HepG2 (cell line): ENCODE results near the gene PPP2R5B. TPM values are rescaled to one million over a fixed set of nuclear protein-coding genes. Genes with fewer than 3 reads are reported as not detected.

Experiments
- HOXA9 ChIP-seq: sonication (generic); formaldehyde crosslinking; IDR thresholded peaks from 2 replicates; pipeline ENCODE4 v1.8.1; 2022; ENCODE audit warnings: missing genetic modification reagents, mild to moderate bottlenecking, moderate library complexity, borderline replicate concordance
- NFE2L1 ChIP-seq: sonication (generic); formaldehyde crosslinking; IDR thresholded peaks from 2 replicates; pipeline ENCODE4 v1.4.0; 2020; ENCODE audit warnings: missing genetic modification reagents, mild to moderate bottlenecking, borderline replicate concordance
- PRMT3 ChIP-seq: sonication (generic); formaldehyde crosslinking; IDR thresholded peaks from 2 replicates; pipeline ENCODE4 v1.8.1; 2022; ENCODE audit warnings: low read depth, mild to moderate bottlenecking, moderate library complexity, missing genetic modification reagents, borderline replicate concordance
- ZNF136 ChIP-seq: sonication (generic); formaldehyde crosslinking; IDR thresholded peaks from 2 replicates; pipeline ENCODE4 v1.8.1; 2022; ENCODE audit warnings: low read depth, mild to moderate bottlenecking, moderate library complexity, missing genetic modification reagents
- polyA plus RNA-seq, 8 experiments: library from polyadenylated mRNA; depleted of rRNA in 3 of 8; stranded (reverse) in 7 of 8; unstranded in 1 of 8; fragments of >200 nt; fragmentation: Illumina TruSeq in 4 of 8; extraction: Trizol in 4 of 8; gene quantifications; 2 replicates each; pipeline versions ENCODE4 v1.2.1 to v1.2.3, GENCODE V29; 2011 to 2016; ENCODE audit warnings: low read depth in 4 of 8, missing spikeins in 1 of 8, mixed read lengths in 1 of 8; ENCODE audit not compliant: insufficient read depth in 1 of 8
- total RNA-seq, 5 experiments: library from RNA; depleted of rRNA; stranded (reverse); fragments of >200 nt; fragmentation: Illumina TruSeq; extraction: Trizol; gene quantifications; 2 replicates each; pipeline ENCODE4 v1.2.3, GENCODE V29; 2016; ENCODE audit warnings: low read depth in 1 of 5
- TF ChIP-seq, protein P1 (sequence below): sonication (generic); formaldehyde crosslinking; IDR thresholded peaks from 2 replicates; pipeline ENCODE4 v1.4.0; 2020; ENCODE audit warnings: missing genetic modification reagents
- TF ChIP-seq, protein P2 (sequence below): sonication (generic); formaldehyde crosslinking; IDR thresholded peaks from 2 replicates; pipeline ENCODE4 v1.4.0; 2020; ENCODE audit warnings: missing genetic modification reagents
- TF ChIP-seq, protein P3 (sequence below): fragments of 450-650 bp; IDR thresholded peaks from 2 replicates; pipeline ENCODE4 v1.6.1; 2017; ENCODE audit warnings: mild to moderate bottlenecking
- TF ChIP-seq, protein P4 (sequence below): sonication (generic); formaldehyde crosslinking; IDR thresholded peaks from 2 replicates; pipeline ENCODE4 v1.4.0; 2020; ENCODE audit warnings: missing genetic modification reagents
- TF ChIP-seq, protein P5 (sequence below): sonication (generic); formaldehyde crosslinking; IDR thresholded peaks from 2 replicates; pipeline ENCODE4 v1.4.0; 2020; ENCODE audit warnings: mild to moderate bottlenecking, missing genetic modification reagents

Gene PPP2R5B
- total and polyA plus RNA-seq, 2 of the 13 experiments (the other 11 are each of a cell fraction or from before 2014, with no cell fraction given): 2.3 to 8.3 TPM

DNA sequence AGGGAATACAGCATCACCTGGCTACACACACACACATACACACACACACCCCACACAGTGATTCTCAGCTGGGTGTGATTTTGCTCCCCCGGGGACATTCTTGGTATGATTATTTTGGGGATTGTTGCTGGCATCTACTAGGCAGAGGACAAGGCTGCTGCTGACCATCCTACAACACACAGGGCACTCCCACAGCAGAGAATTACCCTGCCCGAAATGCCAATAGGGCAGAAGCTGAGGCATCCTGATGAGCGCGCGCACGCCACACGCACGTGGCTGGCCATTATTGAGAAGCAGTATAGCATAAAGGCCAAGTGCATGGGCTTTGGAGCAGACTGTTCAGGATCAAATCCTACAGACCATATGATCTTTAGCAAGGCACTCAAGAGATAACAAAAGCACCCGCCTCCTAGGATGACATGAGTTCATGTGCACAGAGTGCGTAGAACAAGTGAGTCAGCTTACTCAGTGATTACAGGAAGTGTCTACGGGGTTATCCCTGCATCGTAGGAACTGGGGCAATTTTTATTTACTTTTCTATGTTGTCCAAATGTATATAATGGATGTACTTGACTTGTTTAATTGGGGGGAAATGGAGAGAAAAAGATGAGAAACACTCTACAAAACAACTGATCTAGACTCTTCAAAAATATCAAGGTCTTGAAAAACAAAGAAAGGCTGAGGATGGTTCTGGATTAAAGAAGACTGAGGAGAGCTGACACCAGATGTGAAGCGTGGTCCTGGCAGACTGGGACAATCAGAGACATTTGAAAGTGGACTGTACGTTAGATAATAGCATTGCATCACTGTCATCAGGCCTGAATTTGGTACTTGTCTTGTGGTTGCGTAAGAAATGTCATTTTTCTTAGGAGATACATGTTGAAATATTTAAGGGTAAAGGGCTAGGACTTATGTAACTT is 38.9 kb upstream of the PPP2R5B start (continued):
- TF ChIP-seq, protein P1, sequence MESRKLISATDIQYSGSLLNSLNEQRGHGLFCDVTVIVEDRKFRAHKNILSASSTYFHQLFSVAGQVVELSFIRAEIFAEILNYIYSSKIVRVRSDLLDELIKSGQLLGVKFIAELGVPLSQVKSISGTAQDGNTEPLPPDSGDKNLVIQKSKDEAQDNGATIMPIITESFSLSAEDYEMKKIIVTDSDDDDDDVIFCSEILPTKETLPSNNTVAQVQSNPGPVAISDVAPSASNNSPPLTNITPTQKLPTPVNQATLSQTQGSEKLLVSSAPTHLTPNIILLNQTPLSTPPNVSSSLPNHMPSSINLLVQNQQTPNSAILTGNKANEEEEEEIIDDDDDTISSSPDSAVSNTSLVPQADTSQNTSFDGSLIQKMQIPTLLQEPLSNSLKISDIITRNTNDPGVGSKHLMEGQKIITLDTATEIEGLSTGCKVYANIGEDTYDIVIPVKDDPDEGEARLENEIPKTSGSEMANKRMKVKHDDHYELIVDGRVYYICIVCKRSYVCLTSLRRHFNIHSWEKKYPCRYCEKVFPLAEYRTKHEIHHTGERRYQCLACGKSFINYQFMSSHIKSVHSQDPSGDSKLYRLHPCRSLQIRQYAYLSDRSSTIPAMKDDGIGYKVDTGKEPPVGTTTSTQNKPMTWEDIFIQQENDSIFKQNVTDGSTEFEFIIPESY (CRISPR knock-in tag): no peak
- TF ChIP-seq, protein P2, sequence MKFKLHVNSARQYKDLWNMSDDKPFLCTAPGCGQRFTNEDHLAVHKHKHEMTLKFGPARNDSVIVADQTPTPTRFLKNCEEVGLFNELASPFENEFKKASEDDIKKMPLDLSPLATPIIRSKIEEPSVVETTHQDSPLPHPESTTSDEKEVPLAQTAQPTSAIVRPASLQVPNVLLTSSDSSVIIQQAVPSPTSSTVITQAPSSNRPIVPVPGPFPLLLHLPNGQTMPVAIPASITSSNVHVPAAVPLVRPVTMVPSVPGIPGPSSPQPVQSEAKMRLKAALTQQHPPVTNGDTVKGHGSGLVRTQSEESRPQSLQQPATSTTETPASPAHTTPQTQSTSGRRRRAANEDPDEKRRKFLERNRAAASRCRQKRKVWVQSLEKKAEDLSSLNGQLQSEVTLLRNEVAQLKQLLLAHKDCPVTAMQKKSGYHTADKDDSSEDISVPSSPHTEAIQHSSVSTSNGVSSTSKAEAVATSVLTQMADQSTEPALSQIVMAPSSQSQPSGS (CRISPR knock-in tag): no peak
- TF ChIP-seq NFE2L1 (no peak), ZNF136 (CRISPR knock-in tag) (no peak), PRMT3 (CRISPR knock-in tag) (no peak), HOXA9 (CRISPR knock-in tag) (no peak)
- TF ChIP-seq, protein P3, sequence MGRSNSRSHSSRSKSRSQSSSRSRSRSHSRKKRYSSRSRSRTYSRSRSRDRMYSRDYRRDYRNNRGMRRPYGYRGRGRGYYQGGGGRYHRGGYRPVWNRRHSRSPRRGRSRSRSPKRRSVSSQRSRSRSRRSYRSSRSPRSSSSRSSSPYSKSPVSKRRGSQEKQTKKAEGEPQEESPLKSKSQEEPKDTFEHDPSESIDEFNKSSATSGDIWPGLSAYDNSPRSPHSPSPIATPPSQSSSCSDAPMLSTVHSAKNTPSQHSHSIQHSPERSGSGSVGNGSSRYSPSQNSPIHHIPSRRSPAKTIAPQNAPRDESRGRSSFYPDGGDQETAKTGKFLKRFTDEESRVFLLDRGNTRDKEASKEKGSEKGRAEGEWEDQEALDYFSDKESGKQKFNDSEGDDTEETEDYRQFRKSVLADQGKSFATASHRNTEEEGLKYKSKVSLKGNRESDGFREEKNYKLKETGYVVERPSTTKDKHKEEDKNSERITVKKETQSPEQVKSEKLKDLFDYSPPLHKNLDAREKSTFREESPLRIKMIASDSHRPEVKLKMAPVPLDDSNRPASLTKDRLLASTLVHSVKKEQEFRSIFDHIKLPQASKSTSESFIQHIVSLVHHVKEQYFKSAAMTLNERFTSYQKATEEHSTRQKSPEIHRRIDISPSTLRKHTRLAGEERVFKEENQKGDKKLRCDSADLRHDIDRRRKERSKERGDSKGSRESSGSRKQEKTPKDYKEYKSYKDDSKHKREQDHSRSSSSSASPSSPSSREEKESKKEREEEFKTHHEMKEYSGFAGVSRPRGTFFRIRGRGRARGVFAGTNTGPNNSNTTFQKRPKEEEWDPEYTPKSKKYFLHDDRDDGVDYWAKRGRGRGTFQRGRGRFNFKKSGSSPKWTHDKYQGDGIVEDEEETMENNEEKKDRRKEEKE: no peak
- TF ChIP-seq, protein P4, sequence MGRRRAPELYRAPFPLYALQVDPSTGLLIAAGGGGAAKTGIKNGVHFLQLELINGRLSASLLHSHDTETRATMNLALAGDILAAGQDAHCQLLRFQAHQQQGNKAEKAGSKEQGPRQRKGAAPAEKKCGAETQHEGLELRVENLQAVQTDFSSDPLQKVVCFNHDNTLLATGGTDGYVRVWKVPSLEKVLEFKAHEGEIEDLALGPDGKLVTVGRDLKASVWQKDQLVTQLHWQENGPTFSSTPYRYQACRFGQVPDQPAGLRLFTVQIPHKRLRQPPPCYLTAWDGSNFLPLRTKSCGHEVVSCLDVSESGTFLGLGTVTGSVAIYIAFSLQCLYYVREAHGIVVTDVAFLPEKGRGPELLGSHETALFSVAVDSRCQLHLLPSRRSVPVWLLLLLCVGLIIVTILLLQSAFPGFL (CRISPR knock-in tag): no peak
- TF ChIP-seq, protein P5, sequence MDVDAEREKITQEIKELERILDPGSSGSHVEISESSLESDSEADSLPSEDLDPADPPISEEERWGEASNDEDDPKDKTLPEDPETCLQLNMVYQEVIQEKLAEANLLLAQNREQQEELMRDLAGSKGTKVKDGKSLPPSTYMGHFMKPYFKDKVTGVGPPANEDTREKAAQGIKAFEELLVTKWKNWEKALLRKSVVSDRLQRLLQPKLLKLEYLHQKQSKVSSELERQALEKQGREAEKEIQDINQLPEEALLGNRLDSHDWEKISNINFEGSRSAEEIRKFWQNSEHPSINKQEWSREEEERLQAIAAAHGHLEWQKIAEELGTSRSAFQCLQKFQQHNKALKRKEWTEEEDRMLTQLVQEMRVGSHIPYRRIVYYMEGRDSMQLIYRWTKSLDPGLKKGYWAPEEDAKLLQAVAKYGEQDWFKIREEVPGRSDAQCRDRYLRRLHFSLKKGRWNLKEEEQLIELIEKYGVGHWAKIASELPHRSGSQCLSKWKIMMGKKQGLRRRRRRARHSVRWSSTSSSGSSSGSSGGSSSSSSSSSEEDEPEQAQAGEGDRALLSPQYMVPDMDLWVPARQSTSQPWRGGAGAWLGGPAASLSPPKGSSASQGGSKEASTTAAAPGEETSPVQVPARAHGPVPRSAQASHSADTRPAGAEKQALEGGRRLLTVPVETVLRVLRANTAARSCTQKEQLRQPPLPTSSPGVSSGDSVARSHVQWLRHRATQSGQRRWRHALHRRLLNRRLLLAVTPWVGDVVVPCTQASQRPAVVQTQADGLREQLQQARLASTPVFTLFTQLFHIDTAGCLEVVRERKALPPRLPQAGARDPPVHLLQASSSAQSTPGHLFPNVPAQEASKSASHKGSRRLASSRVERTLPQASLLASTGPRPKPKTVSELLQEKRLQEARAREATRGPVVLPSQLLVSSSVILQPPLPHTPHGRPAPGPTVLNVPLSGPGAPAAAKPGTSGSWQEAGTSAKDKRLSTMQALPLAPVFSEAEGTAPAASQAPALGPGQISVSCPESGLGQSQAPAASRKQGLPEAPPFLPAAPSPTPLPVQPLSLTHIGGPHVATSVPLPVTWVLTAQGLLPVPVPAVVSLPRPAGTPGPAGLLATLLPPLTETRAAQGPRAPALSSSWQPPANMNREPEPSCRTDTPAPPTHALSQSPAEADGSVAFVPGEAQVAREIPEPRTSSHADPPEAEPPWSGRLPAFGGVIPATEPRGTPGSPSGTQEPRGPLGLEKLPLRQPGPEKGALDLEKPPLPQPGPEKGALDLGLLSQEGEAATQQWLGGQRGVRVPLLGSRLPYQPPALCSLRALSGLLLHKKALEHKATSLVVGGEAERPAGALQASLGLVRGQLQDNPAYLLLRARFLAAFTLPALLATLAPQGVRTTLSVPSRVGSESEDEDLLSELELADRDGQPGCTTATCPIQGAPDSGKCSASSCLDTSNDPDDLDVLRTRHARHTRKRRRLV (CRISPR knock-in tag): no peak
